Activated CD4-positive, alpha-beta T cell treated with anti-CD3 and anti-CD28 coated beads, Interleukin-10, Interleukin-2, amounts not matched to agents 100 ng/mL and 50 ng/mL, durations not matched to agents 16 hours and 8 hours (primary cell): ENCODE results near the gene MSL2.
"Not testable (repeated sequence)": the region's sequence is repeated elsewhere in the genome, so short reads cannot be mapped to it uniquely, and the experiment has no call there.

ENCODE experiments used
- DNase-seq: peaks from one replicate; pipeline ENCODE4 v3.0.0-alpha.2; 2020

Gene MSL2

GRCh38 chr3:136142592-136142991, 53.5 kb downstream of the MSL2 start:
- DNase-seq, result peak; percentile 47

GRCh38 chr3:136141891-136142290, 54.2 kb downstream of the MSL2 start:
- no peak for DNase-seq

- DNase-seq, result no peak
These were observed 54.8 kb downstream of the MSL2 start for GRCh38 chr3:136141291-136141785.

GRCh38 chr3:136136454-136136853, 59.7 kb downstream of the MSL2 start:
- no peak for DNase-seq

- peak; percentile 22 for DNase-seq
These were observed 60.9 kb downstream of the MSL2 start for GRCh38 chr3:136135039-136135802.

GRCh38 chr3:136134091-136134490, 62.0 kb downstream of the MSL2 start:
- DNase-seq, result no peak

- not testable (repeated sequence) for DNase-seq
These were observed 64.5 kb downstream of the MSL2 start for GRCh38 chr3:136131647-136132046.

GRCh38 chr3:136122006-136122405, 74.1 kb downstream of the MSL2 start:
- no peak for DNase-seq

- no peak for DNase-seq
These were observed 75.5 kb downstream of the MSL2 start for GRCh38 chr3:136120373-136121348.

- DNase-seq, result not testable (repeated sequence)
These were observed 76.4 kb downstream of the MSL2 start for GRCh38 chr3:136119783-136120182.

GRCh38 chr3:136119332-136119731, 76.8 kb downstream of the MSL2 start:
- DNase-seq, result not testable (repeated sequence)

GRCh38 chr3:136114421-136114820, 81.7 kb downstream of the MSL2 start:
- DNase-seq, result no peak

GRCh38 chr3:136110481-136110880, 85.7 kb downstream of the MSL2 start:
- no peak for DNase-seq

GRCh38 chr3:136109499-136109898, 86.6 kb downstream of the MSL2 start:
- DNase-seq, result peak; percentile 43

GRCh38 chr3:136106101-136106500, 90.0 kb downstream of the MSL2 start:
- DNase-seq, result no peak

- DNase-seq, result no peak
These were observed 91.1 kb downstream of the MSL2 start for GRCh38 chr3:136105044-136105443.
